GM12874 (cell line): Measurements from ENCODE around the gene OAS3.

ENCODE experiments used
- TF ChIP-seq, protein P1 (sequence below): IDR thresholded peaks from 2 replicates; pipeline ENCODE4 v1.5.1; 2011; ENCODE audit warnings: low read depth, mild to moderate bottlenecking, control low read depth, low read length, moderate library complexity; ENCODE audit not compliant: insufficient read depth

Gene OAS3

DNA sequence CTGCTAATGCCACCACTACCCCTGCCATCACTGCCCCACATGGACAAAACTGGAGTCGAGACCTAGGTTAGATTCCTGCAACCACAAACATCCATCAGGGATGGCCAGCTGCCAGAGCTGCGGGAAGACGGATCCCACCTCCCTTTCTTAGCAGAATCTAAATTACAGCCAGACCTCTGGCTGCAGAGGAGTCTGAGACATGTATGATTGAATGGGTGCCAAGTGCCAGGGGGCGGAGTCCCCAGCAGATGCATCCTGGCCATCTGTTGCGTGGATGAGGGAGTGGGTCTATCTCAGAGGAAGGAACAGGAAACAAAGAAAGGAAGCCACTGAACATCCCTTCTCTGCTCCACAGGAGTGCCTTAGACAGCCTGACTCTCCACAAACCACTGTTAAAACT is 33.0 kb downstream of the OAS3 start:
- TF ChIP-seq, protein P1, sequence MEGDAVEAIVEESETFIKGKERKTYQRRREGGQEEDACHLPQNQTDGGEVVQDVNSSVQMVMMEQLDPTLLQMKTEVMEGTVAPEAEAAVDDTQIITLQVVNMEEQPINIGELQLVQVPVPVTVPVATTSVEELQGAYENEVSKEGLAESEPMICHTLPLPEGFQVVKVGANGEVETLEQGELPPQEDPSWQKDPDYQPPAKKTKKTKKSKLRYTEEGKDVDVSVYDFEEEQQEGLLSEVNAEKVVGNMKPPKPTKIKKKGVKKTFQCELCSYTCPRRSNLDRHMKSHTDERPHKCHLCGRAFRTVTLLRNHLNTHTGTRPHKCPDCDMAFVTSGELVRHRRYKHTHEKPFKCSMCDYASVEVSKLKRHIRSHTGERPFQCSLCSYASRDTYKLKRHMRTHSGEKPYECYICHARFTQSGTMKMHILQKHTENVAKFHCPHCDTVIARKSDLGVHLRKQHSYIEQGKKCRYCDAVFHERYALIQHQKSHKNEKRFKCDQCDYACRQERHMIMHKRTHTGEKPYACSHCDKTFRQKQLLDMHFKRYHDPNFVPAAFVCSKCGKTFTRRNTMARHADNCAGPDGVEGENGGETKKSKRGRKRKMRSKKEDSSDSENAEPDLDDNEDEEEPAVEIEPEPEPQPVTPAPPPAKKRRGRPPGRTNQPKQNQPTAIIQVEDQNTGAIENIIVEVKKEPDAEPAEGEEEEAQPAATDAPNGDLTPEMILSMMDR = no peak

DNA sequence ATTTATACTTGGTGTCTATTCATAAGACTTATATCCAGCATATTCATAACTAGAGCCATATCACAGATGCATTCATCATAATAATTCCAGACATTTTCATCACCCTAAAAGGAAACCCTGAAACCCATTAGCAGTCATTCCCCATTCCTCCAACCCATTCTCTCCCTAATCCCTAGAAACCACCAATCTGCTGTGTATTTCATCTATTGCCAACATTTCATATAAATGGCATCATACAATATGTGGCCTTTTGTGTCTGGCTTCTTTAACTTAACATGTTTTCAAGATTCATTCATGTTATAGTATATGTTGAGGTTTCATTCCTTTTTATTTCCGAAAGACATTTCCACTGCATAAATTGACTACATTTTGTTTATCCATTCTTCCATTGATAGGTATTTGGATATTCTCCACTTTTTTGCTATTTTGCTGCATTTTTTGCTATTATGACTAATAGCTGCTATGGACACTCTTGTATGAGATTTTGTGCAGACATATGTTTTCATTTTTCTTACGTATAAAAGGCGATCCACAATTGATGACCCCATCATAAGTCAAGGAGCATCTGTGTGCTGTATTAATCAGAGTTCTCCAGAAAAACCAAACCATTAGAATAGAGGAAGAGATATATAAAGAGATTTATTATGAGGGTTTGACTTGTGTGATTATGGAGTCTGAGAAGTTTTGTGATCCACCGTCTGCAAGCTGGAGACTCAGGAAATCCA is 34.9 kb downstream of the OAS3 start:
- TF ChIP-seq, protein P1 = no peak

GRCh38 chr12:112973818-112974231 is 35.6 kb downstream of the OAS3 start:
- TF ChIP-seq, protein P1 = no peak

DNA sequence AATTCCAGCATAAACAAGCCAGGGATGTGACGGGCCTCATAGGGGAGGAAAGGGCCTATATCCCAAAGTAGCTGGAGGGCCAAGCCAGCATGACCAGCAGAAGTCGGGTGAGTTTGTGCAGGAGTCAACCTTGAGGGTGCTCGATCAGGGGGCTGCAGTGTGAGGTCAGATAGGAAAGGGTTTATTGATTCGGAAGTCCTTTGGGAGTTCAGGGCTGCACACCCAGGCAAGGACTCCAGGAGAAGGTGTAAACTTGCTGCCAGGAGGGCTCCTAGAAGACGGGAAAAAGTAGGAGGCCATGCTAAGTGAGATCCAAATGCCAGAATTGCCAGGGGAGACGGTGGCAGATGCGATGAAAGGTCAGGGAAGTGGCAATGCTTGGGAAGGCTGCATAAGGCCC is 36.6 kb downstream of the OAS3 start:
- TF ChIP-seq, protein P1 = no peak

- TF ChIP-seq, protein P1 = no peak
These were observed 38.9 kb downstream of the OAS3 start for GRCh38 chr12:112977139-112977538.

DNA sequence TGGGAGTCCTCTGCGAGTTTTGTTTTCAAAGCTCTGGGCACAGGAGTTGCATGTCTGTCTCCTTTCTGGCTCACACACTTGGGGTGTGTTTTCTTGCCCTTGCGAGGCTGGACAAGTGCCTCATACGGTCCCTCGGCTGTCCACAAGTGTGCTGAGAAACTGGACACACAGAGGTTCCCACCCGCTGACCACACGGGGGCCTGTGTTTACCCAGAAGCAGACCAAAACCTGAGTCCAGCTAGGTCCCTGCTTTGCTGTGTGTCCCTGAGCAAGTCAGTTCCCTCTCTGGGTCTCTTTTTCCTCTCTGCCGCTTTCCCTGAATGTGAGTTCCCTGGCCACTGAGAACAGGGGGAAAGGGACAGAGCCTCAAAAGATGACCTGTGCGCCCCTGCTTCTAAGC is 39.4 kb downstream of the OAS3 start:
- TF ChIP-seq, protein P1 = no peak

GRCh38 chr12:112978163-112979040 is 40.1 kb downstream of the OAS3 start, which contains the start of gene OAS2:
Gene OAS2, plus strand, starts transcription at chr12:112978519. Its CDS starts 90 bp downstream, at chr12:112978609.
- TF ChIP-seq, protein P1 = no peak
